Measurements from ENCODE around the gene CIDEB.

DNA sequence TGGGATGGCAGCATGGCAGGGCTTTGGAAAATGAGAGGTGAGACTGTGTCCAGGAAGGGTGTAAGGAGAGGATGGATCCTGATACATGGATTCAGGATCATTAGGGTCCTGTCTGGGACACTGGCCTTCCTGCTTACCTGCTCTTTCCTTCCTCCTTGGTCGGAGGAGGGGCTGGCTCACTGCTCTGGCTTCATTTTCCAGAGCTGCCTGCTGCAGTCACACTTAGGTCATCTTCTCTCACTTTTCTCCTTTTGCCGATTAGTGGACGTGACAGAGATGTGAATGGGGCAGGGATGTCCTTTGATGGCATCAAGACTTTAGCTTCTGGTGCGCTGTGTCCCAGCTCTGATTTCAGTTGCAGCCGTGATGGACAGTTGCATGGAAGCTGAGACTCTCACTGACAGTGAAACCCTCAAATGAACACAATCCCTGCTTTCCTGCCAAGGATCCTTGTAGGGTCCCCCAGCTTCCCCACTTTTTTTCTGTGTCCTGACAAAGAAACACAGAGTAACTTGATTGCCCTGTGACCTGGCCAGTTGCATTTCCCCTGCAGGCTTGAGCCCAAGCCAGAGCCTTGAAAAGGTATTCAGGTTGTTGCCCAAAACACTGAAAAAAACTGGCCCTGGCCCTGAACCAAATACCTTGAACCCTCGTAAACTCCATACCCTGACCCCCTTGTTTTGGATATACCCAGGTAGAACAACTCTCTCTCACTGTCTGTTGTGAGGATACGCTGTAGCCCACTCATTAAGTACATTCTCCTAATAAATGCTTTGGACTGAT lies 756 bp upstream of the CIDEB start:
- TF ChIP-seq POLR2AphosphoS5 (IDR thresholded peaks at IDR 0.05) (no peak), POLR2A (IDR thresholded peaks at IDR 0.05) (no peak)
- TF ChIP-seq, protein P1, sequence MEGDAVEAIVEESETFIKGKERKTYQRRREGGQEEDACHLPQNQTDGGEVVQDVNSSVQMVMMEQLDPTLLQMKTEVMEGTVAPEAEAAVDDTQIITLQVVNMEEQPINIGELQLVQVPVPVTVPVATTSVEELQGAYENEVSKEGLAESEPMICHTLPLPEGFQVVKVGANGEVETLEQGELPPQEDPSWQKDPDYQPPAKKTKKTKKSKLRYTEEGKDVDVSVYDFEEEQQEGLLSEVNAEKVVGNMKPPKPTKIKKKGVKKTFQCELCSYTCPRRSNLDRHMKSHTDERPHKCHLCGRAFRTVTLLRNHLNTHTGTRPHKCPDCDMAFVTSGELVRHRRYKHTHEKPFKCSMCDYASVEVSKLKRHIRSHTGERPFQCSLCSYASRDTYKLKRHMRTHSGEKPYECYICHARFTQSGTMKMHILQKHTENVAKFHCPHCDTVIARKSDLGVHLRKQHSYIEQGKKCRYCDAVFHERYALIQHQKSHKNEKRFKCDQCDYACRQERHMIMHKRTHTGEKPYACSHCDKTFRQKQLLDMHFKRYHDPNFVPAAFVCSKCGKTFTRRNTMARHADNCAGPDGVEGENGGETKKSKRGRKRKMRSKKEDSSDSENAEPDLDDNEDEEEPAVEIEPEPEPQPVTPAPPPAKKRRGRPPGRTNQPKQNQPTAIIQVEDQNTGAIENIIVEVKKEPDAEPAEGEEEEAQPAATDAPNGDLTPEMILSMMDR (IDR thresholded peaks at IDR 0.05), result no peak
